HEK293T (cell line): ENCODE measurements around the gene KRTAP10-12.

Source experiments
- BHLHE40 ChIP-seq: fragments of 450-650 bp; IDR thresholded peaks from 2 replicates; pipeline ENCODE4 v1.6.1; 2016; ENCODE audit warnings: mild to moderate bottlenecking, moderate library complexity, borderline replicate concordance
- SP1 ChIP-seq: fragments of 450-650 bp; IDR thresholded peaks from 2 replicates; pipeline ENCODE4 v1.6.1; 2017
- ZNF384 ChIP-seq: fragments of 450-650 bp; IDR thresholded peaks from 2 replicates; pipeline ENCODE4 v1.6.1; 2016

DNA sequence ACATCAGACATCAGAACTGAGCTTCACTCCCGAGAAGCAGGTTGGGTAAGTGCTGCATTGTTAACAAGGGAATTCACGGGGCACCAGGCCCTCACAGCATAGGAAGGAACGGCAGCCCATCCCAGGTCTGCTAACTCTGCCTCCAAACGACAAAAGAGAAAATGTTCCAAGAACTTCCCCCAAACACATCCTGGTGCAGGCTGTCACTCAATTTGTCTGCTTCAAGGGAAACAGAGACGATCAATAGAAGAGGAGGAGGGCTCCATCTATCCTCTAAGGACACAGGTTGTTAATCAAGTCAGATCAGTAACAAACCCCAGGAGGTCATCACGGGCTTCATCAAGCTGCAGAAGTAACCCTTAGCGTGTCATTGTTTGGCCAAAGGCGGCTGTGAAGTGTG lies 17.9 kb downstream of the KRTAP10-12 start:
- no peak for TF ChIP-seq BHLHE40
- TF ChIP-seq SP1: no peak
- TF ChIP-seq ZNF384: no peak
